ENCODE measurements around the gene AMY1A.
"Not testable (repeated sequence)": the region's sequence is repeated elsewhere in the genome, so short reads cannot be mapped to it uniquely, and the experiment has no call there.

The AMY1A gene

DNA sequence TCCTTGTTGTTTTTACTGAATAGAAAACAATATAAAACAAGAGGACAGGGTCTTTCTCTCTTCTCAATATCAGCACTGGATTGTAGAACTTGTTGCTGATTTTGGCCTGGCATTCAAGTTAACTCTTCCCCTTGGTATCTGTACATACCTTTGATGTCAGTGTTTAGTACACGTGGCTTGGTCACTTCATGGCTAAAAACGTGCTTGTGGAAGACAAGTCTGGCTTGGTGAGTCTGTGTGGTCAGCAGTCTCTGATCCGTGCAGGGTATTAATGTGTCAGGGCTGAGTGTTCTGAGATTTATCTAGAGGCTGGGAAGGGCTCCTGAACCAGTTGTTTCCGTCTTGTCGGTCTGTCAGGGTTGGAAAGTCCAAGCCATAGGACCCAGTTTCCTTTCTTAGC, at the start of gene AMY1A:
TSS of gene AMY1A (plus strand) at position 301 of the 400 bp plus-strand sequence. CDS start 571 bp downstream, outside the sequence.
- not testable (repeated sequence) for DNase-seq

GRCh38 chr1:103616362-103616761, 39.2 kb upstream of the AMY1A start:
- no peak for DNase-seq

- not testable (repeated sequence) for DNase-seq
Measured at GRCh38 chr1:103616994-103617477, 38.5 kb upstream of the AMY1A start, which contains the start of gene AMY2A. TSS of gene AMY2A (plus strand) at chr1:103617427. CDS start at chr1:103617441, 14 bp downstream.

- DNase-seq: not testable (repeated sequence)
Measured at GRCh38 chr1:103627436-103627835, 28.1 kb upstream of the AMY1A start.

GRCh38 chr1:103641194-103641593, 14.4 kb upstream of the AMY1A start:
- DNase-seq: not testable (repeated sequence)

DNA sequence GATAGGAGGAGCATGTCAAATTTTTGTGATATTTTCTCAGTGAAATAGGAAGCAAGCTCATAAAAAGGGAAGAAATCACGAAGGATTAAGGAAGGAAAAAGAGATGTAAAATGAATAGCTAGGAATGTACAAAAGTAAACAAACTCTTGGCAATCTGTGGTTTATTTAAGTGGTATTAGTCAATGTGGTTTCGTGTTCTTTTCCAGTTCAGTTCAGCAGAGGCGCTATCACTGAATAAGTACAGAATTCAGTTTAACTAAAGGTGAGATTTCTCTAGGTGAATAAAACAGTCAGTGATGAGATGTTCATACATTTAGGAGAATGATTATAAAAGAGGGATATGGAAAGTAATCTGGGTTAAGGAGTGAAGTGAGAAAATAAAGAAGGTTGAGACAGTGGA, 11.7 kb upstream of the AMY1A start:
- not testable (repeated sequence) for DNase-seq

- not testable (repeated sequence) for DNase-seq
Measured at GRCh38 chr1:103650305-103650704, 5.3 kb upstream of the AMY1A start.

- DNase-seq: not testable (repeated sequence)
Measured at GRCh38 chr1:103650889-103651288, 4.7 kb upstream of the AMY1A start.

GRCh38 chr1:103654133-103654532, 1.4 kb upstream of the AMY1A start:
- not testable (repeated sequence) for DNase-seq

GRCh38 chr1:103676335-103676734, 20.8 kb downstream of the AMY1A start:
- DNase-seq: not testable (repeated sequence)

- DNase-seq: not testable (repeated sequence)
Measured at GRCh38 chr1:103696110-103696509, 40.5 kb downstream of the AMY1A start, which contains the start of gene AMY1B. TSS of gene AMY1B (minus strand) at chr1:103696210. CDS start at chr1:103695639, 571 bp downstream.

GRCh38 chr1:103697430-103697829, 41.9 kb downstream of the AMY1A start:
- not testable (repeated sequence) for DNase-seq

- not testable (repeated sequence) for DNase-seq
Measured at GRCh38 chr1:103700669-103701068, 45.1 kb downstream of the AMY1A start.

- DNase-seq: not testable (repeated sequence)
Measured at GRCh38 chr1:103701256-103701655, 45.7 kb downstream of the AMY1A start.

DNA sequence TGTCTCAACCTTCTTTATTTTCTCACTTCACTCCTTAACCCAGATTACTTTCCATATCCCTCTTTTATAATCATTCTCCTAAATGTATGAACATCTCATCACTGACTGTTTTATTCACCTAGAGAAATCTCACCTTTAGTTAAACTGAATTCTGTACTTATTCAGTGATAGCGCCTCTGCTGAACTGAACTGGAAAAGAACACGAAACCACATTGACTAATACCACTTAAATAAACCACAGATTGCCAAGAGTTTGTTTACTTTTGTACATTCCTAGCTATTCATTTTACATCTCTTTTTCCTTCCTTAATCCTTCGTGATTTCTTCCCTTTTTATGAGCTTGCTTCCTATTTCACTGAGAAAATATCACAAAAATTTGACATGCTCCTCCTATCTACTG, 52.1 kb downstream of the AMY1A start:
- not testable (repeated sequence) for DNase-seq

GRCh38 chr1:103710381-103710780, 54.8 kb downstream of the AMY1A start:
- DNase-seq: not testable (repeated sequence)

Measured in NCI-H1417 treated with DMSO at 0.1 percent for 48 hours (cell line).